22Rv1 (cell line): ENCODE data around the gene KCNQ1.

Experiments
- H3K27ac ChIP-seq: fragments of 450-650 bp; 2 replicates; pipeline ENCODE4 v1.5.1; 2017
- ZFX ChIP-seq: fragments of 450-650 bp; IDR thresholded peaks from 2 replicates; pipeline ENCODE4 v1.6.1; 2017; ENCODE audit warnings: antibody characterized with exemption, borderline replicate concordance
- TF ChIP-seq, protein P1 (sequence below): fragments of 450-650 bp; IDR thresholded peaks from 2 replicates; pipeline ENCODE4 v1.5.1; 2017; ENCODE audit warnings: mild to moderate bottlenecking

KCNQ1 gene

DNA sequence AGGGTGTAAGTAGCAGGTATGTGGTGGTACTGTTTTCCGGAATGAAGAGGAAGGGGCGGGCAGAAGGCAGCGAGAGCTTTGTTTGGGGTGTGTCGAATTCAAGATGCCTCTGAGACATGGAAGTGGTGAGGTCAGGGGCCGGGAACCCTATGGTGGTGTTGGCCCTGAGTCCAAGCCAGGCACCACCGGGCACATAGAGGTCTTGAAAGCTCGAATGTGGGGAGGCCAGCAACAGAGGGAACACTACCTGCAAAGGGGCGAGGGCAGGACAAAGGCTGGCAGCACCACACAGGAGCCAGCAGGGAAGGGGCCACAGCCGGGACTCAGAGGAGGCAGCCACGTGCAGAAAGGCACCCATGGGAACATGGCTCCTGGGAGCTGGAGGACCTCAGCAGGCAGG is 383.0 kb downstream of the KCNQ1 start:
- no peak overlapping the region for H3K27ac ChIP-seq
- TF ChIP-seq, protein P1, sequence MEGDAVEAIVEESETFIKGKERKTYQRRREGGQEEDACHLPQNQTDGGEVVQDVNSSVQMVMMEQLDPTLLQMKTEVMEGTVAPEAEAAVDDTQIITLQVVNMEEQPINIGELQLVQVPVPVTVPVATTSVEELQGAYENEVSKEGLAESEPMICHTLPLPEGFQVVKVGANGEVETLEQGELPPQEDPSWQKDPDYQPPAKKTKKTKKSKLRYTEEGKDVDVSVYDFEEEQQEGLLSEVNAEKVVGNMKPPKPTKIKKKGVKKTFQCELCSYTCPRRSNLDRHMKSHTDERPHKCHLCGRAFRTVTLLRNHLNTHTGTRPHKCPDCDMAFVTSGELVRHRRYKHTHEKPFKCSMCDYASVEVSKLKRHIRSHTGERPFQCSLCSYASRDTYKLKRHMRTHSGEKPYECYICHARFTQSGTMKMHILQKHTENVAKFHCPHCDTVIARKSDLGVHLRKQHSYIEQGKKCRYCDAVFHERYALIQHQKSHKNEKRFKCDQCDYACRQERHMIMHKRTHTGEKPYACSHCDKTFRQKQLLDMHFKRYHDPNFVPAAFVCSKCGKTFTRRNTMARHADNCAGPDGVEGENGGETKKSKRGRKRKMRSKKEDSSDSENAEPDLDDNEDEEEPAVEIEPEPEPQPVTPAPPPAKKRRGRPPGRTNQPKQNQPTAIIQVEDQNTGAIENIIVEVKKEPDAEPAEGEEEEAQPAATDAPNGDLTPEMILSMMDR: no peak
- TF ChIP-seq ZFX: no peak

DNA sequence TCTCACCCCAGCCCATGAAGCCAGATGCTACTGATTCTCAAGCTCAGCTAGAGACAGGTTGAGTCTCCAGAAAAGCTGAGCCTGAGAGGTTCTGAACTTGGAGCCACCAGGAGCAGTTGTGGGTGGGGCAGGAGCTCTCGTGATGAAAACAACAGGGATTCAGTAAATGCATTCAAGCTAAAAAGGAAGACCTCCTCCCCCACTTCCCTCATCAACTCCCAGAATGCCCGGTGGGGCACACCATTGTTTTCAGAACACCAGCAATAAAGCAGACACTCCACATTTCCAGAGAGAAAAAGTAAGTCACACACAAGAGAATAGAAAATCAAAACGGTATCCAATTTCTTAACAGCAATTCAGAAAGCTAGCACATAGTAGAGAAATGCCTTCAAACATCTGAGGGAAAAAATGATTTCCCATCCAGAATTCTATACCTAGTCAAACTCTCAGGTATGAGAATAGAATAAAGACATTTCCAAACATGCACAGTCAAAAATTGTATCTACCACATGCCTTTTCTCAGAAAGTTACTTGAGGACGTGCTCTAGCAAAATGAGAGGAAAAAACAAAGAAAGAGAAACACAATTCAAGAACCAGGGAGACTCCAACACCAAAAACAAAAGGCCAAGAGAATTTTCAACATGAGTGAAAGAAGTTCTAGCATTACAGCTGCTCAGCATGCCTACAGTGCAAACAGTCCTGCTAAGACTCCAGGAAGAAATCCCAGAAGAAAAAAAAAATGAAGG is 383.9 kb downstream of the KCNQ1 start:
- TF ChIP-seq, protein P1: no peak
- no peak overlapping the region for H3K27ac ChIP-seq

DNA sequence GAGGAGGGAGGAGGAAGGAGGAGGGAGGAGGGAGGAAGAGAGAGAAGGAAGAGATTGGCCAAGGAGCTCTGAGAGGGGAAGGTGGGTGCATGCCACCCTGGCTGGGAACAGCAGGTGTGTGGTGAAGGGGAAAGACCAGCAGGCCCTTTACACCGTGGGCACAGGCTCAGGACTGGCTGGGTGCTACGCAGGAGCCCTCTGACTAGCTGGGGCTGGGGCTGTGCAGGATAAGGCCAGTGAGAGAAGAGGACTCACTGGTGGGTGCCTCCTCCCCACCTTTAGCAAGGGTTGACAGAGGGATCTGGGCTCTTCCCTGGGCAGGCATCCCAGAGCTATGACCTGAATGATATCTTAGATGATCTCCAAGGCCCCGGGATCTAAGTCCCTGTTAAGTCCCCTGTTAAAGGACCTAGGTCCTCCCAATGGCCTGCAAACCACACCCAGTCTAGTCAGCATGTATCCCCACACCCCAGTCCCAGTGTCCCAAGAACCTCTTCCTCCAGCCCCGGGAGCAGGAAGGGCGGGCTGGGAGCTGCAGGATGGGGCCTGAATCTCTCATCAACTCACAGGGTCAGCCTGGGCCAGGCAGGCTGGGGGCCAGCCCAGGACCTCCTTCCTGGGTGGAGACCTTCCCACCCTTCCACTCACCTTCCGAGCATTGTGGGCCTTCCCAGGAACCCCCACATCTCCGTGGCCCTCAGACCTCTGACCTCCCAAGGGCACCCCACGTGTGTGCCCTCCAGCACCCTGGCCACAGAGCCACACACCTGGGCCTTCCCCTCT is 385.4 kb downstream of the KCNQ1 start:
- no peak overlapping the region for H3K27ac ChIP-seq
- TF ChIP-seq ZFX: no peak
- TF ChIP-seq, protein P1: no peak

DNA sequence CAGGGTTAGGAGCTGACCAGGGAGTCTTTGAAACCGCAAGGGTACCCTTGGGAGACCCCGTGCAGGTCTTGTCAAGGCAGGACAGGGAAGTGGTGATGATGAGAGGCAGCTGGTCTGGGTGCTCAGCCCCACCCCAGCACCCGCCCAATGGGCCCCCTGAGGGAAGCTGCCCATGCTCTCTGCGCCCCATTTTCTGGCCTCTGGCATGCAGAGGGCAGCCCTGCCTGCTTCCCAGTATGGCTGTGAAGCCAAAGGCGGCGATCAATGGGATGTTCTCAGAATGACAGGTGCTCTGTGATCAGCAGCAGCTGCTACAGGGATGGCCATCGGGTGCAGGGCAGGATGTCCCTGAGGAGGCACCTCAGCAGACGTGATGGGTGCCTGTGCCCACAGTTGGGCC is 386.1 kb downstream of the KCNQ1 start:
- H3K27ac ChIP-seq: no peak overlapping the region
- TF ChIP-seq, protein P1: no peak
- no peak for TF ChIP-seq ZFX

DNA sequence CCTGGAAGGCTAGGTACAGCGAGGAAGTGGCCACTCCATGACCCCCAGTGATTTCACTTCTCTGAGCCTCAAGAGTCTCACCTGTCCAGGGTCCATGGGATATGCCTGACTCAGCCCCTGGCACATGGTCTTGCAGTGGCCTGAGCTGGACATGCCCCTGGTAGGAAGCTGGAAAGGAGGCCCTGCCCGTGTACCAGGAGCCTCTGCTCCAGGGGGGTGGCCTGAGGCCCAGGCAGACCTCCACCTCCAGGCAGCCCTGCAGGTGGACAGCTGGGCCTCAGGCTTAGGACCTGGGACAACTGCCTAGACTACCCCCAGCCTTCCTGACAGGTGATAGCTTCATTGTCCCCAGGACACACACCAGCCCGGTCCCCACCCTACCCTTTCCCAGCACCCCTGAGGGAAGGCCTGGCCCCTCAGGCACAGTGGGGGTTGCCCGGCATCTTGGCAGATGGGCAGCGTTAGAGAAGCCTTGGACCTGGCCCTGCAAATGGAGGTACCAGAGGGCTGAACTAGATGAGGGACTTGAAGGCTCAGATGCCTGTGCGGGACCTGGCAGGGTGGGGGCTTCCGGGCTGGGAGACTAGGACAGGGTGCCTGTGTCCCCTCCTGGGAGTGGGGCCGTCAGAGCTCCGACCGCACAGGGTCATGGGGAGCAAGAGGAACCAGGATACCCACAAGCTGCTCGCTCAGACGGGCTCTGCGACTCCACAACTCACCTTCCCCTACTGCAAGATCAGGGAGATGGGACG is 387.1 kb downstream of the KCNQ1 start:
- TF ChIP-seq, protein P1: no peak
- no peak for TF ChIP-seq ZFX
- H3K27ac ChIP-seq: no peak overlapping the region

DNA sequence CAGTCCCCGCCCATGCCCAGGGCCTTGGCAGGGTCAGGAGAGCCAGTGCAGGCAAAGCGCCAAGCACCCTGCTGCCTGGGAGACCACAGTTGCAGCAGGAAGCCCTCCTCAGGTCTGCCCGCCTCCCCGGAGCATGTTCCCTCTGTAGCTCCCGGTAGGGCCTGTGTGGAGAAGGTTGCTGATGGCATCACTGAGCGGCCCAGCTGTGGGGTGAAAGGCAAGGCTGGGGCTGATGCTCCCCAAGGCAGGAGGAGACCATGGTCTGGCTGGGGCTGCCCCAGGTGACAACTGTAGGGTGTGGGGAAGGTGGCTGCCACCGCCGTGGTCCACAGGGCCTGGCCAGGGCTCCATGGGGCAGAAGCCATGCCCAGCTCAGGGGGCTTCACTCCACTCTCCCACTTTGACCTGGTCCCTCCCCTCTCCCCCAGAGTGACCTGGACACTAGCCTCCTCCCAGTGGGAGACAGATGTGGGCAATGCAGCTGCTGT is 387.8 kb downstream of the KCNQ1 start:
- TF ChIP-seq, protein P1: no peak
- no peak for TF ChIP-seq ZFX
- H3K27ac ChIP-seq: no peak overlapping the region
